ENCODE results near the gene UGGT2. TPM values are rescaled to one million over a fixed set of nuclear protein-coding genes. Genes with fewer than 3 reads are reported as not detected.
"Not testable (repeated sequence)": the region's sequence is repeated elsewhere in the genome, so short reads cannot be mapped to it uniquely, and the experiment has no call there.

UGGT2 gene
- total RNA-seq, 4 donors from 2014 or later = 8.7 to 21.5 (median 13.6) TPM

DNA sequence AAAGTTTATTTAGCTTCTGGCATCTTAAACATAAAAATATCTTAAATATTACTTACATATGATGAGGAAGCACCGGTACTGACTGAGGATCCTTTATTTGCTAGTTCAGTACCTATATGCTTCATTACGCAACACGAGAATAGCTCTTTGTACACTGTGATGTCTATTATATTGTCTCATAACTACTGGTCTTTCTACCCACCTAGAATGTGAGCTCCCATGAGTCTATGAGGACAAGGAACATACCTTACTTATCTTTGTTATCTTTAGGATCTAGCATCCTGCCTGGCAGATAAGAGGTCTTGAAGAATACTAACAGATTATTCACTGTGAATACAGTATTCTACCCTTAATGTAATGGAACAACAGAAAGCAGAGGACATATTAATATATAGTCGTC is 251.4 kb downstream of the UGGT2 start:
- 95 to 96% methylated on average over 4 of the region's 4 CpGs for WGBS, 2 donors
- H3K4me3 ChIP-seq (ENCODE audit: low read depth, poor library complexity, severe bottlenecking) = no peak overlapping the region
- TF ChIP-seq POLR2A (IDR thresholded peaks at IDR 0.05) = no peak
- TF ChIP-seq, protein P1, sequence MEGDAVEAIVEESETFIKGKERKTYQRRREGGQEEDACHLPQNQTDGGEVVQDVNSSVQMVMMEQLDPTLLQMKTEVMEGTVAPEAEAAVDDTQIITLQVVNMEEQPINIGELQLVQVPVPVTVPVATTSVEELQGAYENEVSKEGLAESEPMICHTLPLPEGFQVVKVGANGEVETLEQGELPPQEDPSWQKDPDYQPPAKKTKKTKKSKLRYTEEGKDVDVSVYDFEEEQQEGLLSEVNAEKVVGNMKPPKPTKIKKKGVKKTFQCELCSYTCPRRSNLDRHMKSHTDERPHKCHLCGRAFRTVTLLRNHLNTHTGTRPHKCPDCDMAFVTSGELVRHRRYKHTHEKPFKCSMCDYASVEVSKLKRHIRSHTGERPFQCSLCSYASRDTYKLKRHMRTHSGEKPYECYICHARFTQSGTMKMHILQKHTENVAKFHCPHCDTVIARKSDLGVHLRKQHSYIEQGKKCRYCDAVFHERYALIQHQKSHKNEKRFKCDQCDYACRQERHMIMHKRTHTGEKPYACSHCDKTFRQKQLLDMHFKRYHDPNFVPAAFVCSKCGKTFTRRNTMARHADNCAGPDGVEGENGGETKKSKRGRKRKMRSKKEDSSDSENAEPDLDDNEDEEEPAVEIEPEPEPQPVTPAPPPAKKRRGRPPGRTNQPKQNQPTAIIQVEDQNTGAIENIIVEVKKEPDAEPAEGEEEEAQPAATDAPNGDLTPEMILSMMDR (IDR thresholded peaks at IDR 0.05) = no peak

DNA sequence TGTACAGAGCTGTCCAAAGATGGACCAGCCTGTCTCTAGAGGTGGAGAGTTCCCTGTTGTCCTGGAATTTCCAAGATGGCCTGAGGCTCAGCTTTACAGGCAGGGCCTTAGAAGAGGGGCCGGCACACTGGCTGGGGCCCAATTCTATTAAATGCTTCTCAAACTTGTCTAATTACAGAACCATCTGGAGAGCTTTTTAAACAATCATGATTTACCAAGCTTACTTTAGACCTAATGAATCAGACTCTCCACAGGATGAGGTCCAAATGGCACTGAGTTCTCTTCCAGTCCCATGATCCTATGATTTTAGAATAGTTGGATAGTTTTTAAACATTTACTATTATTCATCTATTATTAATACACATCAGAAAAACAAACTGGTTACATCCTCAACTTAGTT is 252.8 kb downstream of the UGGT2 start:
- DNase-seq (ENCODE audit: low spot score in 2 of 2) = no peak
- no peak overlapping the region for H3K4me3 ChIP-seq (ENCODE audit: low read depth, poor library complexity, severe bottlenecking)
- intact Hi-C loops (cut with DNase I; ENCODE audit: low total_unique reads) = no loop called here
- 47 to 65% methylated on average over 1 of the region's 1 CpG for WGBS, 2 donors
- TF ChIP-seq POLR2A (IDR thresholded peaks at IDR 0.05) = no peak
- TF ChIP-seq, protein P1 (IDR thresholded peaks at IDR 0.05) = no peak

More for the DNA sequence above, 251.4 kb downstream of the UGGT2 start:
- intact Hi-C loops (cut with DNase I; ENCODE audit: low total_unique reads) = no loop called here
- no peak for DNase-seq (ENCODE audit: low spot score in 2 of 2)

DNA sequence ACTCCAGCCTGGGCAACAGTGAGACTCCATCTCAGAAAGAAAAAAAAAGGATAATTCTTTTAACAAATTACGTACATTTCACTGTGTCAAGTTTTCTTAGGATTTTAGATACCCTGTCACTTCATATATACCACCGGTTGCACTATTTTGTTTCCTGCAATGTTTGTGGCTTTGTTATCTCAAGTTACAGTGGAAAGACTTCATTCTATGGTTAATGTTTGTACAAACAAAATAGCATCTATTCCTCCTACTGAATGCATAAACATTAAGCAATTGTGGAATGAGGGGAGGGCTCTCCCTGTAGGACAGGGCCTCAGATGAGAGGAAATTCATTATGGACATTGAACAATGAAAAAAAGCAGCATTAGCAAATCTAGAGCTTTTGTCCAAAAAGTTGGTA is 256.2 kb downstream of the UGGT2 start:
- 94 to 97% methylated on average over 2 of the region's 2 CpGs for WGBS, 2 donors
- intact Hi-C loops (cut with DNase I; ENCODE audit: low total_unique reads) = no loop called here
- TF ChIP-seq POLR2A (IDR thresholded peaks at IDR 0.05) = no peak
- TF ChIP-seq, protein P1 (IDR thresholded peaks at IDR 0.05) = no peak
- H3K4me3 ChIP-seq (ENCODE audit: low read depth, poor library complexity, severe bottlenecking) = no peak overlapping the region
- DNase-seq (ENCODE audit: low spot score in 2 of 2) = no peak

DNA sequence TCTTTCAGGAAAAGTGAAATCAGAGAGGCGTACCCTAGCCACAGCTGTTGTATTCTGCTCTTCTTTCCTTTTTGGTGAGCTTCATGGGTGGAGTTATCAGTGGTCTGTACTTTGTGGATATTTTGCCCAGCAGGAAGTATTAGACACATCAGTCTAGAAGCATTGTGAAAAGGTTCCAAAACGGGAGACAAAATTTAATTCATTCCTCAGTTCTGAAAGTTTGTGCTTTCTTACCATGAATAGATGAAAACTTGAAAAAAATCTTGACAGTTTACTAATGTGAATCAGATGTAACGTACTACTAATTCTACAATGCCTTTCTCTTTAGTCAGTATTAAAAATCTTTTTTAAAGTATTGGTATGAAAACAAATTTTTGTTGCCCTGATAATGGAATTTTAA is 259.4 kb downstream of the UGGT2 start:
- WGBS, 2 donors = 79 to 82% methylated on average over 3 of the region's 3 CpGs
- TF ChIP-seq, protein P1 (IDR thresholded peaks at IDR 0.05) = no peak
- no peak for TF ChIP-seq POLR2A (IDR thresholded peaks at IDR 0.05)
- no peak for DNase-seq (ENCODE audit: low spot score in 2 of 2)
- intact Hi-C loops (cut with DNase I; ENCODE audit: low total_unique reads) = no loop called here
- H3K4me3 ChIP-seq (ENCODE audit: low read depth, poor library complexity, severe bottlenecking) = no peak overlapping the region

DNA sequence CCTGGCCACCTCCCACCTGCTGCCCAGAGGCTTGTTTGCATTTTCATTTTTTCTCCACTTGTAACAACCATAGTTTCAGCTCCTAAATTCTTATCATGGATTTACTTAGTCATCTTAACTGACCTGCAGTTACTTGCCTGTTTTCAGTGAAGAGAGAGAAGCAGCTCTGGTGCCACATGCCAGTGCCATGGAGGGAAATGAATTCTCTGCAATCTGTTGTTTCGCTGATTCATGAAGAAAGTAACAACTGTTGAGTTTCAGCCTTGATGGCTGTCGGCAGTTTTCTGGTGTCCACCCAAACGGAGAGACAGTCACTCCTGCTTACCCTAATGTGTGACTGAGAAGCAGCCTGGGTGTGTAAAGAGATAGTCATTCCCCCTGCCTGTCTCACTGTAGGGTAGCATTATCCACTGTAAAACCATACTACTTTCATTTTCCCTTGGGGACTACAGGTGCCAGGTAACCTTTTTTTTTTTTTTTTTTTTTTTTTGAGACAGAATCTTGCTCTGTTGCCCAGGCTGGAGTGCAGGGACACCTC is 260.1 kb downstream of the UGGT2 start:
- WGBS, 2 donors = 86 to 96% methylated on average over 3 of the region's 3 CpGs
- DNase-seq (ENCODE audit: low spot score in 2 of 2) = no peak
- no peak overlapping the region for H3K4me3 ChIP-seq (ENCODE audit: low read depth, poor library complexity, severe bottlenecking)
- intact Hi-C loops (cut with DNase I; ENCODE audit: low total_unique reads) = no loop called here
- TF ChIP-seq, protein P1 (IDR thresholded peaks at IDR 0.05) = no peak
- no peak for TF ChIP-seq POLR2A (IDR thresholded peaks at IDR 0.05)

DNA sequence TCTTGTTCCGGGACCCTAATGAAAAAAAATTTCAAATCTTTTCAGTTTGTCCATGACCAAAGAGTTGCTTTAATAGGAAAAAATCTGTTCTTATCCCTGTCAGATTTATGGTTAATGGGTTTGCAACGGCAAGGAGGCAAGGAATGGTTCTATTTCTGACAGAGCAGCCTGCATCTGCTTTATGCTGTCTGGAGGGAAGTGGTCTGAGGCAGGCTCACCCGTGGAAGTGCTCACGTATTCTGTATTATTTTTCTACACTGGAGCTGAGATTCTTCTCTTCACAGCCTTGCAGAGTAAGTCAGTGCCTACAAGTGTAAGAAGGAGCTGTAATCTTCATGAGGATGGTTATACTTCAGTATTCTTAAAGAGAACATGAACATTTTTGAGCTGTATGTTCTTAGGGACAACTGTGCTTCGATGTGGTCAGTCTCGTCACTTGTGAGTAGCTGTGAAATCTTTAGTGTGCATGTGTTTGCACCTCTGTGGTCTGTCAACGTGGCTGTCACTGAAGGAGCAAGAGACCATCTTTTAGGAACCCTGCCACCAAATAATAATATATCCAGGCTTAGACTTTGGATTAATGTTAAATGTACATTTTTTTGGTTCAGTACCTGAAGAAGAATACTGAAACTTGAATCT is 262.0 kb downstream of the UGGT2 start:
- no peak for TF ChIP-seq POLR2A (IDR thresholded peaks at IDR 0.05)
- TF ChIP-seq, protein P1 (IDR thresholded peaks at IDR 0.05) = no peak
- 86 to 88% methylated on average over 7 of the region's 7 CpGs for WGBS, 2 donors
- intact Hi-C loops (cut with DNase I; ENCODE audit: low total_unique reads) = no loop called here
- DNase-seq (ENCODE audit: low spot score in 2 of 2) = no peak
- H3K4me3 ChIP-seq (ENCODE audit: low read depth, poor library complexity, severe bottlenecking) = no peak overlapping the region

DNA sequence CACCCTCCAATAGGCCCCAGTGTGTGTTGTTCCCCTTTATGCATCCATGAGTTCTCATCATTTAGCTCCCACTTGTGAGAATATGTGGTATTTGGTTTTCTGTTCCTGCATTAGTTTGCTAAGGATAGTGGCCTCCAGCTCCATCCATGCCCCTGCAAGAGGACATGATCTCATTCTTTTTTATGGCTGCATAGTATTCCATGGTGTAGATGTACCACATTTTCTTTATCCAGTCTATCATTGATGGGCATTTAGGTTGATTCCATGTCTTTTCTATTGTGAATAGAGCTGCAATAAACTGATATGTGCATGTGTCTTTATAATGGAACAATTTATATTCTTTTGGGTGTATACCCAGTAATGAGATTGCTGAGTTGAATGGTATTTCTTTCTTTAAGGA is 263.9 kb downstream of the UGGT2 start:
- DNase-seq (ENCODE audit: low spot score in 2 of 2); H3K4me3 ChIP-seq (ENCODE audit: low read depth, poor library complexity, severe bottlenecking); intact Hi-C loops (cut with DNase I; ENCODE audit: low total_unique reads): not testable (repeated sequence)

Data from lower leg skin (tissue), 4 donors.